WI38 (cell line): ENCODE data around the gene ERH.

Source experiments
- H3K4me3 ChIP-seq: 2 replicates; pipeline ENCODE4 v1.5.1; 2011; ENCODE audit warnings: low read depth, mild to moderate bottlenecking, control low read depth, low read length
- TF ChIP-seq, protein P1 (sequence below): IDR thresholded peaks from 2 replicates; pipeline ENCODE4 v1.5.1; 2012; ENCODE audit warnings: low read depth, mild to moderate bottlenecking, control low read depth, low read length

The ERH gene

GRCh38 chr14:69331206-69331605, 66.9 kb downstream of the ERH start:
- TF ChIP-seq, protein P1, sequence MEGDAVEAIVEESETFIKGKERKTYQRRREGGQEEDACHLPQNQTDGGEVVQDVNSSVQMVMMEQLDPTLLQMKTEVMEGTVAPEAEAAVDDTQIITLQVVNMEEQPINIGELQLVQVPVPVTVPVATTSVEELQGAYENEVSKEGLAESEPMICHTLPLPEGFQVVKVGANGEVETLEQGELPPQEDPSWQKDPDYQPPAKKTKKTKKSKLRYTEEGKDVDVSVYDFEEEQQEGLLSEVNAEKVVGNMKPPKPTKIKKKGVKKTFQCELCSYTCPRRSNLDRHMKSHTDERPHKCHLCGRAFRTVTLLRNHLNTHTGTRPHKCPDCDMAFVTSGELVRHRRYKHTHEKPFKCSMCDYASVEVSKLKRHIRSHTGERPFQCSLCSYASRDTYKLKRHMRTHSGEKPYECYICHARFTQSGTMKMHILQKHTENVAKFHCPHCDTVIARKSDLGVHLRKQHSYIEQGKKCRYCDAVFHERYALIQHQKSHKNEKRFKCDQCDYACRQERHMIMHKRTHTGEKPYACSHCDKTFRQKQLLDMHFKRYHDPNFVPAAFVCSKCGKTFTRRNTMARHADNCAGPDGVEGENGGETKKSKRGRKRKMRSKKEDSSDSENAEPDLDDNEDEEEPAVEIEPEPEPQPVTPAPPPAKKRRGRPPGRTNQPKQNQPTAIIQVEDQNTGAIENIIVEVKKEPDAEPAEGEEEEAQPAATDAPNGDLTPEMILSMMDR, result no peak
- H3K4me3 ChIP-seq, result no peak overlapping the region
